ENCODE data around the gene ASS1.
"Not testable (repeated sequence)": the region's sequence is repeated elsewhere in the genome, so short reads cannot be mapped to it uniquely, and the experiment has no call there.

ASS1 gene

GRCh38 chr9:130444565-130445221, at the start of gene ASS1:
Gene ASS1, plus strand, starts transcription at chr9:130444961. Its CDS starts 7,268 bp downstream, at chr9:130452229.
- DNase-seq, result no peak

GRCh38 chr9:130395810-130396435, 48.8 kb upstream of the ASS1 start:
- DNase-seq, result no peak

- no peak for DNase-seq
These were observed 48.2 kb upstream of the ASS1 start for GRCh38 chr9:130396581-130396980.

- DNase-seq, result no peak
These were observed 46.1 kb upstream of the ASS1 start for GRCh38 chr9:130398487-130399240.

- no peak for DNase-seq
These were observed 45.0 kb upstream of the ASS1 start for GRCh38 chr9:130399768-130400167.

- no peak for DNase-seq
These were observed 43.9 kb upstream of the ASS1 start for GRCh38 chr9:130400870-130401269.

- DNase-seq, result not testable (repeated sequence)
These were observed 43.0 kb upstream of the ASS1 start for GRCh38 chr9:130401742-130402141.

- no peak for DNase-seq
These were observed 42.5 kb upstream of the ASS1 start for GRCh38 chr9:130402243-130402642.

GRCh38 chr9:130402645-130403440, 41.9 kb upstream of the ASS1 start:
- DNase-seq, result no peak

- no peak for DNase-seq
These were observed 39.0 kb upstream of the ASS1 start for GRCh38 chr9:130405657-130406257.

GRCh38 chr9:130406278-130406895, 38.4 kb upstream of the ASS1 start:
- DNase-seq, result no peak

- DNase-seq, result no peak
These were observed 36.7 kb upstream of the ASS1 start for GRCh38 chr9:130407916-130408663.

- DNase-seq, result no peak
These were observed 36.1 kb upstream of the ASS1 start for GRCh38 chr9:130408669-130409068.

- DNase-seq, result no peak
These were observed 35.5 kb upstream of the ASS1 start for GRCh38 chr9:130409246-130409645.

GRCh38 chr9:130410443-130410842, 34.3 kb upstream of the ASS1 start:
- no peak for DNase-seq

GRCh38 chr9:130411566-130411915, 33.2 kb upstream of the ASS1 start:
- no peak for DNase-seq

- no peak for DNase-seq
These were observed 30.6 kb upstream of the ASS1 start for GRCh38 chr9:130414081-130414731.

GRCh38 chr9:130414910-130415746, 29.6 kb upstream of the ASS1 start:
- DNase-seq, result no peak

- DNase-seq, result no peak
These were observed 27.2 kb upstream of the ASS1 start for GRCh38 chr9:130417602-130418001.

- DNase-seq, result no peak
These were observed 26.0 kb upstream of the ASS1 start for GRCh38 chr9:130418776-130419175.

Measured in GF-D8 (cell line).